GM12878 (cell line): ENCODE data around the gene CXXC4. TPM values are rescaled to one million over a fixed set of nuclear protein-coding genes. Genes with fewer than 3 reads are reported as not detected.

Experiments
- BCL11A ChIP-seq: IDR thresholded peaks from 2 replicates; pipeline ENCODE4 v1.6.1; 2011; ENCODE audit warnings: low read depth, low read length
- E4F1 ChIP-seq: fragments of 450-650 bp; IDR thresholded peaks from 2 replicates; pipeline ENCODE4 v1.6.1; 2018; ENCODE audit warnings: borderline replicate concordance, mild to moderate bottlenecking; ENCODE audit not compliant: partially characterized antibody
- FOXK2 ChIP-seq: fragments of 450-650 bp; IDR thresholded peaks from 2 replicates; pipeline ENCODE4 v1.6.1; 2017; ENCODE audit warnings: mild to moderate bottlenecking, moderate library complexity
- HSF1 ChIP-seq: fragments of 150-350 bp; IDR thresholded peaks from 2 replicates; pipeline ENCODE4 v1.6.1; 2014; ENCODE audit warnings: mild to moderate bottlenecking, low read depth, low read length
- RAD21 ChIP-seq: IDR thresholded peaks from 2 replicates; pipeline ENCODE4 v1.6.1; 2011; ENCODE audit warnings: mild to moderate bottlenecking, low read depth, low read length, moderate library complexity; ENCODE audit not compliant: insufficient read depth
- SIN3A ChIP-seq: IDR thresholded peaks from 2 replicates; pipeline ENCODE4 v1.6.1; 2012; ENCODE audit warnings: low read depth, low read length, improper control_type of control experiment
- TCF3 ChIP-seq: IDR thresholded peaks from 2 replicates; pipeline ENCODE4 v1.6.1; 2012; ENCODE audit warnings: low read depth, mild to moderate bottlenecking, low read length, borderline replicate concordance; ENCODE audit not compliant: insufficient read depth
- USF1 ChIP-seq: IDR thresholded peaks from 2 replicates; pipeline ENCODE4 v1.6.1; 2011; ENCODE audit warnings: borderline replicate concordance, low read depth, mild to moderate bottlenecking, moderate library complexity, mixed read lengths, low read length; ENCODE audit not compliant: insufficient read depth; ENCODE audit errors: extremely low read length
- ZNF384 ChIP-seq: IDR thresholded peaks from 2 replicates; pipeline ENCODE4 v1.6.1; 2012; ENCODE audit warnings: low read depth, mild to moderate bottlenecking, low read length, improper control_type of control experiment, borderline replicate concordance
- ZNF687 ChIP-seq: fragments of 450-650 bp; IDR thresholded peaks from 2 replicates; pipeline ENCODE4 v1.6.1; 2017; ENCODE audit warnings: mild to moderate bottlenecking, moderate library complexity
- polyA plus RNA-seq, 11 experiments: library from polyadenylated mRNA; depleted of rRNA in 4 of 11; unstranded in 6 of 11; stranded (reverse) in 5 of 11; fragments of >200 nt; fragmentation: Nextera tagmentation in 4 of 11; fragmentation: Illumina TruSeq in 1 of 11; extraction: Ambion mirVana in 4 of 11; extraction: Trizol in 1 of 11; gene quantifications; 1 replicate in 1 of 11; 2 replicates in 10 of 11; pipeline versions ENCODE4 v1.2.1 to v1.2.3, GENCODE V29; 2011 to 2016; ENCODE audit warnings: inconsistent platforms in 2 of 11, missing spikeins in 2 of 11, low read depth in 1 of 11
- total RNA-seq, 4 experiments: library from RNA; depleted of rRNA in 3 of 4; stranded (reverse); fragments of >200 nt in 3 of 4; fragmentation: Illumina TruSeq in 1 of 4; extraction: Trizol in 1 of 4; gene quantifications; 2 replicates each; pipeline versions ENCODE4 v1.2.1 to v1.2.3, GENCODE V29; 2013 to 2021
- TF ChIP-seq, protein P1 (sequence below): fragments of 450-650 bp; IDR thresholded peaks from 2 replicates; pipeline ENCODE4 v1.6.1; 2017; ENCODE audit warnings: mild to moderate bottlenecking, moderate library complexity
- TF ChIP-seq, protein P2 (sequence below): fragments of 450-650 bp; conservative IDR thresholded peaks from 2 replicates; pipeline ENCODE4 v1.6.1; 2017; ENCODE audit warnings: mild to moderate bottlenecking, moderate library complexity

Gene CXXC4
- total and polyA plus RNA-seq, 10 of the 15 experiments (the other 5 are each of a cell fraction or from before 2014, with no cell fraction given), result 4.2 to 17.0 (median 7.8) TPM

GRCh38 chr4:104490770-104491480 is 3.8 kb downstream of the CXXC4 start (continued):
- TF ChIP-seq USF1 (no peak), HSF1 (no peak), BCL11A (0 out of 2 replicates have a peak, but pooled peaks have one; percentile 6), FOXK2 (no peak), RAD21 (no peak), SIN3A (0 out of 2 replicates have a peak, but pooled peaks have one; percentile 15), TCF3 (0 out of 2 replicates have a peak, but pooled peaks have one; percentile 18), ZNF687 (no peak), ZNF384 (no peak), E4F1 (no peak)
- TF ChIP-seq, protein P1, sequence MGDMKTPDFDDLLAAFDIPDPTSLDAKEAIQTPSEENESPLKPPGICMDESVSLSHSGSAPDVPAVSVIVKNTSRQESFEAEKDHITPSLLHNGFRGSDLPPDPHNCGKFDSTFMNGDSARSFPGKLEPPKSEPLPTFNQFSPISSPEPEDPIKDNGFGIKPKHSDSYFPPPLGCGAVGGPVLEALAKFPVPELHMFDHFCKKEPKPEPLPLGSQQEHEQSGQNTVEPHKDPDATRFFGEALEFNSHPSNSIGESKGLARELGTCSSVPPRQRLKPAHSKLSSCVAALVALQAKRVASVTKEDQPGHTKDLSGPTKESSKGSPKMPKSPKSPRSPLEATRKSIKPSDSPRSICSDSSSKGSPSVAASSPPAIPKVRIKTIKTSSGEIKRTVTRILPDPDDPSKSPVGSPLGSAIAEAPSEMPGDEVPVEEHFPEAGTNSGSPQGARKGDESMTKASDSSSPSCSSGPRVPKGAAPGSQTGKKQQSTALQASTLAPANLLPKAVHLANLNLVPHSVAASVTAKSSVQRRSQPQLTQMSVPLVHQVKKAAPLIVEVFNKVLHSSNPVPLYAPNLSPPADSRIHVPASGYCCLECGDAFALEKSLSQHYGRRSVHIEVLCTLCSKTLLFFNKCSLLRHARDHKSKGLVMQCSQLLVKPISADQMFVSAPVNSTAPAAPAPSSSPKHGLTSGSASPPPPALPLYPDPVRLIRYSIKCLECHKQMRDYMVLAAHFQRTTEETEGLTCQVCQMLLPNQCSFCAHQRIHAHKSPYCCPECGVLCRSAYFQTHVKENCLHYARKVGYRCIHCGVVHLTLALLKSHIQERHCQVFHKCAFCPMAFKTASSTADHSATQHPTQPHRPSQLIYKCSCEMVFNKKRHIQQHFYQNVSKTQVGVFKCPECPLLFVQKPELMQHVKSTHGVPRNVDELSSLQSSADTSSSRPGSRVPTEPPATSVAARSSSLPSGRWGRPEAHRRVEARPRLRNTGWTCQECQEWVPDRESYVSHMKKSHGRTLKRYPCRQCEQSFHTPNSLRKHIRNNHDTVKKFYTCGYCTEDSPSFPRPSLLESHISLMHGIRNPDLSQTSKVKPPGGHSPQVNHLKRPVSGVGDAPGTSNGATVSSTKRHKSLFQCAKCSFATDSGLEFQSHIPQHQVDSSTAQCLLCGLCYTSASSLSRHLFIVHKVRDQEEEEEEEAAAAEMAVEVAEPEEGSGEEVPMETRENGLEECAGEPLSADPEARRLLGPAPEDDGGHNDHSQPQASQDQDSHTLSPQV, result no peak
- TF ChIP-seq, protein P2, sequence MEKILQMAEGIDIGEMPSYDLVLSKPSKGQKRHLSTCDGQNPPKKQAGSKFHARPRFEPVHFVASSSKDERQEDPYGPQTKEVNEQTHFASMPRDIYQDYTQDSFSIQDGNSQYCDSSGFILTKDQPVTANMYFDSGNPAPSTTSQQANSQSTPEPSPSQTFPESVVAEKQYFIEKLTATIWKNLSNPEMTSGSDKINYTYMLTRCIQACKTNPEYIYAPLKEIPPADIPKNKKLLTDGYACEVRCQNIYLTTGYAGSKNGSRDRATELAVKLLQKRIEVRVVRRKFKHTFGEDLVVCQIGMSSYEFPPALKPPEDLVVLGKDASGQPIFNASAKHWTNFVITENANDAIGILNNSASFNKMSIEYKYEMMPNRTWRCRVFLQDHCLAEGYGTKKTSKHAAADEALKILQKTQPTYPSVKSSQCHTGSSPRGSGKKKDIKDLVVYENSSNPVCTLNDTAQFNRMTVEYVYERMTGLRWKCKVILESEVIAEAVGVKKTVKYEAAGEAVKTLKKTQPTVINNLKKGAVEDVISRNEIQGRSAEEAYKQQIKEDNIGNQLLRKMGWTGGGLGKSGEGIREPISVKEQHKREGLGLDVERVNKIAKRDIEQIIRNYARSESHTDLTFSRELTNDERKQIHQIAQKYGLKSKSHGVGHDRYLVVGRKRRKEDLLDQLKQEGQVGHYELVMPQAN, result no peak; the same call in 1 of the 2 replicates
